GM13976 (cell line): ENCODE results near the gene IREB2.

Experiments used
- DNase-seq: peaks from one replicate; pipeline ENCODE4 v3.0.0; 2012; ENCODE audit warnings: low spot score
- CTCF ChIP-seq: IDR thresholded peaks from 2 replicates; pipeline ENCODE4 v1.5.1; 2012; ENCODE audit warnings: borderline replicate concordance, mild to moderate bottlenecking; ENCODE audit not compliant: insufficient read depth; ENCODE audit errors: extremely low read depth, missing control alignments, control extremely low read depth
- in situ Hi-C: fragments of 300-500 bp; cut with MboI; formaldehyde crosslinking; loops from one replicate; pipeline ENCODE4 v1.12.0; 2022; ENCODE audit warnings: low sequenced_read_pairs, mixed read lengths, inconsistent platforms; ENCODE audit not compliant: unreplicated experiment

The IREB2 gene

GRCh38 chr15:78391781-78392180, 46.2 kb upstream of the IREB2 start:
- no peak for DNase-seq
- in situ Hi-C loops, result no loop called here
- no peak for TF ChIP-seq CTCF

- in situ Hi-C loops, result no loop called here
- no peak for TF ChIP-seq CTCF
- no peak for DNase-seq
These were observed 45.6 kb upstream of the IREB2 start for GRCh38 chr15:78392430-78392829.

- in situ Hi-C loops, result no loop called here
- no peak for TF ChIP-seq CTCF
- no peak for DNase-seq
These were observed 44.9 kb upstream of the IREB2 start for GRCh38 chr15:78393137-78393536.

GRCh38 chr15:78394026-78394425, 44.0 kb upstream of the IREB2 start:
- in situ Hi-C loops, result no loop called here
- no peak for DNase-seq
- no peak for TF ChIP-seq CTCF

GRCh38 chr15:78394981-78395616, 42.9 kb upstream of the IREB2 start:
- in situ Hi-C loops, result no loop called here
- DNase-seq, result no peak

GRCh38 chr15:78396186-78396814, 41.7 kb upstream of the IREB2 start:
- no peak for DNase-seq
- in situ Hi-C loops, result no loop called here
- no peak for TF ChIP-seq CTCF

More at GRCh38 chr15:78394981-78395616, 42.9 kb upstream of the IREB2 start:
- no peak for TF ChIP-seq CTCF
